COLO668 (cell line): ENCODE results near the gene KCNK5.

Source experiments
- DNase-seq: peaks from one replicate; lab custom pipeline; 2025; ENCODE audit not compliant: unreplicated experiment; lab: John Stamatoyannopoulos, UW

KCNK5 gene

DNA sequence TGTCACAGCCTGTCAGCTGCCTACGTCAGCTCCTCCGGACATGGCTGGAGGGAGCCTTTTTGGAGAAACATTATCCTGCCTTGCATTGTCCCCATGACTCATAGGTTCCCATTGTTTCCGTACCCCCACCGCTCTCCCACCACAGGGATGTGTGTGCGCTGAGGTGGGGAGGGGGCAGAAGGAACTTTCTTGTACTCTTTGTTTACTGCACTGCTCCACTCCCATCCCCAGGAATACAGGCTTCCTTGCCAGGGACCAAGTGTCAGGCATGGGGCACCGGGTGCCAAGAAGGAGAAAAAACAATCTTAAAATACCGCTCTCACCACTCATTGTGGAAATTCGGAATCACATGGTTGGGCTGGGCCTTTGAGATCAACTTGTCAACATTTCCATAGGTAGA lies 51.0 kb downstream of the KCNK5 start:
- no peak for DNase-seq

DNA sequence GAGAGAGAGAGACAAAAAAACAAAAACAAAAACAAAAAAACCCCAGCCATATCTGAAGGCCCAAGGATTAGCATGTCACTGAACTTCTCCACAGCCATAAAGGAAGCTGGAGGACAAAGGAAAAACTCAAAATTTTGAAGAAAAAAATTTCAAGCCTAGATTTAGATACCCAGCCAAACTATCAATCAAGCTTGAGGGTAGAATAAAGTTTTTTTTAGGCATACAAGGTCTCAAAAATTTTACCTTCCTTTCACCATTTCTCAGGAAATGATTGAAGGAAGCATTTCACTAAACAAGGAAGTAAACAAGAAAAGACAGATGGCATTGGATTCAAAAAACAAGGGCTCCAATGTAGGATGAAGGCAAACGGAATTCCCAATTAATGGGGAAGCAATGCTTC lies 52.1 kb downstream of the KCNK5 start:
- DNase-seq, result no peak

DNA sequence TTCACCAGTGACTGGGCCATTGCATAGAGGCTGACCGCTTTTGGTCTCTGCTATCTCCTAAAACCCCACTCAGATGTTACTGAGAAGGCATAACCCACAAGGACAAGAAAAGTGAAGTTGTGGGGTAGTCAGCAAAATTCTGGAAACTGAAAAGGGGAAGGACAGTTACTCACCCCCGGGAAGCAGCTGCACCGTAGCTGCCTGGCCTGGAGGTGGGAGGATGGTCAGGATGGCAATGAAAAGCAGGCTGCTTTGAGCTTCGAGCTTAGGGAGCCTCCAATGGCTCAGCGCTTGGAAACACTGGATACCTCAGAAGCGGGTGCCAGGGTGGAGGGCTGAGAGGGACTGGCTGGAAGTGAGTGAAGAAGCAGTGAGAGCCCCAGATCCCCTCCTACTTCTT lies 56.0 kb downstream of the KCNK5 start:
- DNase-seq, result no peak

DNA sequence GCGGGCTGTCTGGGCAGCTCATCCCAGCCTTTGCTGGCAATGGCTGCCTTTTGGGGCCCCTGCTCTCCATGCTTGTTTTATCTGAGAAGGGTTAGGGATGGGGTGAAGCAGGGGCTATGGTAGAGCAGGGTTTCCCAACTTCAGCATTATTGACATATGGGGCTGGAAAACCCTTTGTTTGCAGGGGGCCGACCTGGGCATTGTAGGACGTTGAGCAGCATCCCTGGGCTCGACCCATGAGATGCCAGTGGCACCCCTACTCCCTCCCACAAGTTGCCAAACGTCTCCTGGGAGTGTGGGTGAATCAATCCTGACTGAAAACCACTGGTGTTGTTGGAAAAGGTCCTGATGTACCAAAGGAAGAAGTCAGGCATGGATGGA lies 56.9 kb downstream of the KCNK5 start:
- no peak for DNase-seq

DNA sequence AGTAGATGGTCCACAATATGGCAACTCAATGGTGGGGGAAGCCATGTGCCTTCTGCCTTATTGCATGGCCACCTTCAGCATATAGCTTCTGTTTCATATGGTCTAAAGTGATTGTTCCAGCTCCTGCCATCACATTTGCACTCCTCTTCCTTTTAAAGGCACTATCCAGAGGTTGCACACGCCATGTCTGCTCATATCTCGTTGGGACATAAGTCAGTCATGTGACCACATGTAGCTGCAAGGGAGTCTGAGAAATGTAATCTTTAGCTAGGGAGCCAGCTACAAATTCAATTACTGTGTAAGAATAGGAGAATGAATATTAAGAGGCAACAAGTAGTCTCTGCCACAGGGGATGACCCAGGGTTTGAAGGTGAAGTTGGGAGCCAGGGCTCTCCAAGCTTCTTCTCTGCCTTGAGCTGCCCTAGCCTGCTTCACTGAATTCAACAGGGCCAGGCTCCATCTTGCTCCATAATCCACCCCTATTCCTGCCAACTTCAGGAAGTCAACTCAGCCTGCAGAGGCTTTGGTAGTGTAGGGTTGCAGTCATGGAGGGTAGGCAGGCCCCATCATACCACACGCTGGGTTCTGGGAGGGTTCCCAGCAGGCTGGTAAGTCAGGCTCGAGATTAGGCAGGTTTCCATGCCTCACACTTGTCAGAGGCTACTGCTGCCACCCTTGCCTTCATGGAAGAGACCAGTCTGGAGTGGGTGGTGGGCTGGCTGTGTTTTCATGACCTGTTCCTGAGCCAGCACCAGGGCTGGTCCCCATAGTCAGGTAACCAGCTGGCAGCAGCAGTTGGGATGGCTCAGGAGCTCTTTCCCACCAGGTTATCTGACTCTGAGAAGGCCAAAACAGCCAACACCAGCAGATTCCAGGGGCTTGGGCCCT lies 57.5 kb downstream of the KCNK5 start:
- DNase-seq, result no peak

DNA sequence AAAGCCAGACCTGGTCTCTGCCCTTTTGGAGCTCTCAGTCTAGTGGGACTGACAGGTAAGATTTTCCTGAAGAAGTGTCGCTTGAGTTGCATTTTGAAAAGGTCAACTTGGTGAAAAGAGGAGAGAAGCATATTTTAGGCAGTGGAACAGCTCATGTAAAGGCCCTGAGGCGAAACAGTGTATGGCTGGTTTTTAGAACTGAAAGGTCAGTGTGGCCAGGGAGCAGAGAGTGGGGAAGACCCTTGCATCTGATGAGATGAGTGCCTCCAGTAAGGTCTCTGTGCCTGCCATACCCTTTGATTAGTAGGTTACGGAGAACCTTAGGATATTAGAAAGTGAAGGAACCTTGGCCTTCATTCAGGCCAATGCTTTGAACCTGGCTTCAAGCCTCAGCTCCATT lies 58.4 kb downstream of the KCNK5 start:
- no peak for DNase-seq

DNA sequence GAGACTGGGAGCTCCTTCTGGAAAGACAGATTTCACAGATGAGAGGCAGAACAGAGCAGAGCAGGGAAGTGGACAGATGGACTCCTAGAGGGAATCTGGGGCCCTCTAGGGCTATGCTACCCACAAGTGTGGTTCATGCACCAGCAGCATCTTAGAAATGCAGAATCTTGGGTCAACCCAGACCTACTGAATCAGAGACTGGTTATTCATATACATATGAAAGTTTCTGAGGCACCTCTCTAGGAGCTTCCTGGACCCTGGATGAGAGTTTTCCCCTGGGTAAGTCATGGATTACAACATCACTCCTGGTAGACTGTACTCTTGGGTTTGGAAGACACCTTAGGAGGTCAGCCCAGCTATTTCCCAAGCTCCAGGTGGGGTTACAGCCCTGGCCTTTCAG lies 58.9 kb downstream of the KCNK5 start:
- no peak for DNase-seq

DNA sequence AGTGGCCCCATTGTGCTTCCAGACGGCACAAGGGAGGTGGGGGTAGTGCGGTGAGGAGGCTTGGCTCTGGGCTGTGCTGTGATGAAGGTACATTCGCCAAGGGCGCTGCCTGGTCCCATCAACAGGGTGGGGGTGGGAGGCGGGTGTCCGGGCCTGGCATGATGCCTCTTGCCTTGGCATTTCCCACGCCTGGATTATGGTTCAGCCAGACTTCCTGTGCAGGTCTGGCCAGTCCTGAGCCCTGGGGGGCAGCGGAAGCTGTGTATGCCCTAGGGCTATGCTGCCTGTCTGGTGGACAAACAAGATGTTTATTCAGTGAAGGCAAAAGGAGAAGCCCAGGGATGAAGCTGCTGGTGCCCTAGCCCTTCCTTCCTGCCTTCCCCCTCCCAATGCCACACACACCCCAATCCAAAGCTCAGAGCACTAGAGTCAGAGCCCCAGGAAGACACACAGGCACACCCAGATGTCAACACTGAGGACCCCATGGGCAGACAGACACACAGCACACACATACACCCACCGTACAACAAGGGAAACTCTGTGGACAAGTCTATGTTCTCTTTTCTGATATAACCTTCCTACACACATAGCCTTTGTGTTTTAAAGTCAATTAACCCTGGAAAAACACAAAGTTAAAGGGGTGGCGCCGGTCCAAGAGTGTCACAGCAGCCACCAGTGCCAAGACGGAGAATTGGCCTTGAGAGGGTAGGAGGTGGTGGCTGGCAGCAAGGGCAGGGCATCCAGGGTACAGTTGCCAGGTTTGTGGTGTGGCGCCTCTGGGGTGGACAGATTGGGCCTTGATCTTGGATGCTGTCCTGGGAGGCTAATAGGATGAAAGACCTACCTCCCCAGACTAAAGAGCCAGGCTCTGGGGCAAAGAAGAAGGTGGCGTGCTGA lies 59.6 kb downstream of the KCNK5 start:
- DNase-seq, result peak; percentile 5

DNA sequence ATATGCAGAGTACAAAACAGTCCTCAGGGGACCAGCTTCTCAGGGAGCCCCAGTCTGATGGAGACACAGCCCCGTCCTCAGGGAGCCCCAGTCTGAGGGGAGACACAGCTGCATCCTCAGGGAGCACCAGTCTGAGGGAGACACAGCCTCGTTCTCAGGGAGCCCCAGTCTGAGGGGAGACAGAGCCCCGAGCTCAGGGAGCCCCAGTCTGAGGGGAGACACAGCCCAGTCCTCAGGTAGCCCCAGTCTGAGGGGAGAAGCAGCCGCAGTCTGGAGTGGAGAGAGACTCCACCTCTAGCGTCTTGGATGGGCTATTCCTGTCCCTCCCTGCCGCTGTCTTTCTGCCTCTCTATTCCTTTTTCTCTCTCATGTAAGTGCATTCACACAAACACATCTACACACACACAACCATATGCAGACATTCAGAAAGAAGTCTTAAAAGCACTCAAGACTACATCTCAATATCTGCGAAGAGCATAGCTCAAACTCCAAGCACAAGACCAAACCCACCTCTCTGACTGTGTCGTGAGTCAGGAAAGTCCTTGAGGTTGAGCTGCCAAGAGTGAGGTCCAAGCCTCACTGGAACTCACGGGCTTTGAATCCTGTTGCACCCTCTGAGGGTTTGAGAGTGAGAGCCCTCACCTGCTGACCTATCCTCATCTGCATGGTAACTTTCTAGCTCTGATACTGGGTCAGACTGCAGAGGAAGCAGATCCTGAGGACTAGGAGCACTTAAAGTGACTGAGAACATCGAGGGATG lies 61.2 kb downstream of the KCNK5 start:
- DNase-seq, result no peak

DNA sequence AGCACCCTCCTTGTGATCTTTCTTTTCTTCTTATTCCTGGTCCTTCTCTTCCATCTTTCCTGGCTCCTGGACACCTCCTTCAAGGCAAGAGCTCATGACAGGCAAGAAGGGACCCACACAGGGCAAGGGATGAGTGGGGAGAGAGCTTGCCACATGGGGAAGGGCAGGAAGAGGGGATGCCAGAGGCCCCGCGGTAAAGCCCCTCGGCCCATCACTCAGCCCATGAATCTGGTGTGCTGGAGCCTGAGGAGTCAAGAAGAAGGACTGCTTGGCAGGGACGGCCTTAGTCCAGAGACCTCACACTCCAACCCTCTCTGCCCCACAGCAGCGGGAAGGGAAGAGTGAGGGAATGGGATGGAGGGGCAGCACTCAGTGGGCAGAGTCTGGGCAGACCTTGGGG lies 62.0 kb downstream of the KCNK5 start:
- no peak for DNase-seq

DNA sequence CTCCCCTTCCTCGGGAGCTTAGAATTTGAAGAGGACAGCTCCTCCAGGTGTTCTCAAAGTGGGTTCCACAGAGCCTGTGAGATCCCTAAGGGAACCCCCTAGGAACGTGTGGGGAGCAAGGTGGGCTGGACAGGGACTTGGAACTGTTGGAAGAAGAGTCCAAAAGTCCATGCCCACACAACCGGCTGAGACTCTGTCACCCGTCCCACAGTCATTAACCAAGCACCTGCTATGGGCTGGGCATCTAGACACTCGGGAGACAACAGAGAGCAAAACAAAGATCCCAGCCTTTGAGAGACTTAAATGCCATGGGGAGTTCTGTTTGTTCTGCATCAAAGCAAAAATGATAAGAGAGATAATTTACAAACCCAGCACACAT lies 62.4 kb downstream of the KCNK5 start:
- no peak for DNase-seq

DNA sequence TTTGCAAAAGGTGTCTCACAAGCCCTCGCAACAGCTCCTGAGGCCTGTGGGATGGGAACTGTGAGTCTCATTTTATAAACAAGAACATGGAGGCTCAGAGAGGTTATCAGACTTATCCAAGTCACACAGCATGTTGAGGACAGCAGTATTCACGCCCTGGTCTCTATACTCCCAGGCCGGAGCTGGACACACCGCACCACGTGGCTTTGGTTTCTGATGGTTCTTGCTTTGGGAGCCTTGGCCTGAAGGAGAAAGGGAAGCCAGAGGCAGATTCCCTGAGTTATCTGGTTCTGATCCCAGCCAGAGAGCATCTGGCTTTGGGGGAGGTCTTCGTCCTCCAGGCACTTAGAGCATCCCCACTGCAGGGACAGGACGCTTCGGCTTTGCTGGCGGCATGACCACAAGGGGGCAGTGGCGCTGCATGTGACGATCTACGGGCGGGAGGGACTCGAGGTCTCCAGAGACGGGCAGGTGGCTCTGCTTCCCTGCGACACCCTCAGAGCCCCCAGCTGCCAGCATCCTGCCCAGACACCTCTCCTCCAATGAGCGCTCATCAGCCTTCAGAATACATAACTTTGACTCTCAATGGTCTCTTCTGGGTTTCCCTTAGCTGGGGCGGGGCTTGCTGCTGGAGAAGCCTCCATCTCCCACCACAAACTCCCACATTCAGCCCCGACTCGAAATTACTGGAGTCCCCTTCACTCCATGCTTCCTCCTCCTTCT lies 62.9 kb downstream of the KCNK5 start:
- DNase-seq, result peak; percentile 75

DNA sequence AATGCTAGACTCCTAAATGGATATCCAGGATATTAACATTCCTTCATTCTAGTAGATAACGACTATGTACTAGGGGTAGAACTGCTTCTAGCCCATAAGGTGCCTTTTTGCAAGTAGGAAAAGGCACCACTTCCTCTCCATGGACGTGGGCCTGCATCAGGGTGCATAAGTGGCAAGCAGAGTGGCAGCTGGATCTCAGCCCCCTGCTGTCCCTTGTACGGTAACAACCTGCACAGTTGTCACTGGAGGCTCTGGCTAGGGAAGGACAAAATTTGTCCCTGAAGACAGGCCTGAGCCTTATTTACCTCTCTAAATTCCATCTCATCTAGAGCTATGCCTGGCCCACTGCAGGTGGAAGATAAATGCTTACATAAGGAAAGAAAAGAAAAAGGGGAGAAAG lies 71.8 kb downstream of the KCNK5 start:
- DNase-seq, result no peak

DNA sequence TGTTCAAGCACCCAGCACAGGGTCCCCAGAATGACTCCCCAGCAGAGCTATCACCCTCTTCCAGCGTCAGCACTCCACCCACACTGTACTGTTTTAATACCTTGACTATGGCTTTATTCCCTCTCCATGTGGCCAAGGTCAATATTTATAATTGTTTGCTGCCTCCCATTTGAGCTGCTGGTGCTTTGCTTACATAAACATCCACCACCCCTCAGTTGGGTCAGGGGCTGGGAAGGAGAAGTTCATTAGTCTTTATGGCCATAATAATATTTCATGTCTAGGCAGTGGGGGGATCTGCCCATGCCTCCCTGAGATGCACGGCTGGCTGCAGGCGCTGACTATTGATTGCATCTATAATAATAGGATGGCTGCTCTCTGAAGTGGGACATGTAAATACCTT lies 72.5 kb downstream of the KCNK5 start:
- no peak for DNase-seq

DNA sequence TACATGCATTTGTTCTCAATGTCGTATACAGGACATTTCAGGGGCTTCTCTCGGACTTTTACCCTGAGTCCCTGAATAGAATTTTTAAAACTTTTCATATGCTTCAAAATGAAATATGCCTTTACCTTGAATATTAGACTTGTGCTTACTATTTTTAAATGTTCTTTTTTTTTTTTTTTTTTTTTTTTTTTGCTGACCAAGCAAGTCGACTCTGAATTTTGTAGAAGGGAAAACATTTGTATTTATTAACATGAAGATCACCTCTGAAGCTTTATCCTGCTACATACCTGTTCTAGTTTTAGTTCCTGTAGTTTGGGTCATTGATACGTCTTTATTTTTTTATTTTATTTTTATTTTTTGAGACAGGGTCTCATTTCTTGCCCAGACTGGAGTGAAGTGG lies 74.6 kb downstream of the KCNK5 start:
- no peak for DNase-seq

DNA sequence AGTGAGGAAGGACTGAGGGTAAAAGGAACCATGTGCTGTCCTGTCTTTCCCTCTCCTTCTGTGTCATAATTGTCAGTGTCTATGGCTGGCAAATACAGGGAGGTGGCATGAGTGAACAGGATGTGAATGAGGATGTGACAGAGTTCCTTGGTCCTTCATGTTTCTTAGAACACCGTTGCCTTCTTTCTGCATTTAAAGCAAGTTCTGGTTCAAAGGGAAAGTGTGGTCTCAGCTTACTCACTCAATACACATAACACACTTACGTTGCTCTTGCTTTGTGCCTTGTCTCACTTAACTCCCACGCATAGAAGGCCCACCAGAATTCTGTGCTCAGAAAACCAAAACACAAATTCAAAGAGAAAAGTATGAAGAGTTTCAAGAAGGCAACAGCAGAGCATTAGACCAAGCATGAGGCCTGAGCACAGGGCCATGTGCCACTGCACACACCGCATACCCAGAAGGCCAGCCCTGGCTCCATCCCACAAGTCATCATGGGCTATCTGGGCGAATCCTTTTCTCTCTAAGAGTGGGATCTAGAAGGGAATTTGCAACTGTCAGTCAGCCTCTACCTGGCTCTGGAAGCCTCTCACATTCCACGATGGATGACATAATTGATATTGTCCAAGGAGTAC lies 75.4 kb downstream of the KCNK5 start:
- DNase-seq, result no peak

DNA sequence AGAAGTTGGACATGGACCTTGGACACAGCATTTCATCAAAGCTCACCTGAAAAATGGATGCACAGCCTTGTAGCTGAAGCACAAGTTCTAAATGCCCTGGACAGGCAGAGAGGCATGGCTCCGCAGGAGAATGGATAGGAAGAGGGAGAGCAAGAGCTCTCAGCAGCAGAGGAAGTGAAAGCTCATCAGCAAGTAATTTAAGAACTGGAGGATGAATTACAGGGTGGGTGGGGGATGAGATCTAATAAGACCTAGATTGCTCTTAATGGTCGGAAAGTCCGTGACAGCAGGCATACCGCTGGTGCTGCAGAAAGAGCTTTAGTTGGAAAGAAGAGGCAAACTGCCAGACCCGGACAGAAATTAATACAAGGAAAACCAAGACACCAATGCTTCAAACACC lies 77.0 kb downstream of the KCNK5 start:
- DNase-seq, result no peak

DNA sequence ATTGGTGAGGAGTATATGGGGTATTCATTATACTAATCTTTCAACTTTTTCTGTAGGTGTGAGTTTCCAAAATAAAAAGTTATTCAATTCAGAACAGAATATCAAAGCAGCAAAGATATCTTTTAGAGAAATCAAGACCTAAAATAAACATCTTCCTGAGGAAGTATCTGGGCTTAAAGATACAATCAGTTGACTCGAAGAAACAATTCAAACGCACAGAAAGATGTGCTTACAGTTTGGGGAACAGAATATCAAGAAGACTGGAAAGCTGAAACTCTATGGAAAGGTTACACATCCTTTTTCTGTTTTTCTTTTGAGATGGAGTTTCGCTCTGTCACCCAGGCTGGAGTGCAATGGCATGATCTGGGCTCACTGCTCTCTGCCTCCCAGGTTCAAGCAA lies 78.1 kb downstream of the KCNK5 start:
- no peak for DNase-seq

DNA sequence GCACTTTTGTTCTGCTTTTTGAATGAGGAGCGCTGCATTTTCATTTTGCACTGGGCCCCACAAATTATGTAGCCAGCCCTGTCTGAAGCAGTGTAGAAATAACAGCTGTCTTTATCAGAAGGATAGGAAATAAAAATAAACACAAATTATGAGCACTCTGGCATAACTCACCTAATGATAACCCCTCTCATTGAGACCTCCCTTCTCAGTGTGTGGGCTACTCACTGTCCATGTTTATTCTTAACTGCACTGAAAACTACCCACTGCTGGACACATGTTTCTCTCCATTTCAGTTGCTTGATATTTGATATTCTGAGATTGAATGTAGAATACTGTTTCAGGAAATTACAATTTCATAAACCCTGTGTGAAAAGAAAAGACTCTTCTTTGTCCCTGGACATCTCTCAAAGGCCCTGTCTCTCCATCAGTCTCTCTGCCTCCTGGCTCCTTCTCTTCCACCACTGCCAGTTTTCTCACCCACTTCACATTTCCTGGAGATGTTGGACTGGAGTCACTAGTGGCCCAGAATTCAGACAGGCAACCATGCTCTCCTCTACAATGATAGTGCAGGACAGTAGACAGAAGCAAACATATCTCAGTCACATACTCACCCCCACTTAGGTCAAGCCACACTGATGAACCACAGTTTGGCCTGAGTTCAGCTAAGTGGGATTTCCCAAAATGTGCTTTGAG lies 84.6 kb downstream of the KCNK5 start:
- no peak for DNase-seq
